CD4-positive, alpha-beta memory T cell (primary cell): ENCODE results near the gene PRRT2. TPM values are rescaled to one million over a fixed set of nuclear protein-coding genes. Genes with fewer than 3 reads are reported as not detected.

Experiments
- CTCF ChIA-PET: fragments of 350-600 bp; sonication (Branson Sonifier 250); formaldehyde crosslinking; loops from one replicate; lab custom pipeline; 2021; ENCODE audit warnings: inconsistent platforms; ENCODE audit not compliant: partially characterized antibody; lab: Charles Lee
- POLR2A ChIA-PET: fragments of 350-600 bp; sonication (Branson Sonifier 250); formaldehyde crosslinking; loops from one replicate; lab custom pipeline; 2021; ENCODE audit not compliant: partially characterized antibody; lab: Charles Lee
- DNase-seq, 5 donors: peaks; one replicate each; pipeline versions ENCODE4 v3.0.0 to v3.0.0-alpha.2; 2020 to 2022; ENCODE audit warnings: mixed read lengths in 1 of 5
- H3K27ac ChIP-seq: one replicate; pipeline ENCODE4 v1.7.0; 2013; ENCODE audit warnings: low read depth, low read length
- H3K27me3 ChIP-seq: 2 replicates; pipeline ENCODE4 v1.7.0; 2013; ENCODE audit warnings: mild to moderate bottlenecking, low read length, moderate library complexity; ENCODE audit not compliant: insufficient read depth
- H3K36me3 ChIP-seq: 2 replicates; pipeline ENCODE4 v1.7.0; 2013; ENCODE audit warnings: mild to moderate bottlenecking, low read length, moderate library complexity; ENCODE audit not compliant: insufficient read depth
- H3K4me1 ChIP-seq: 2 replicates; pipeline ENCODE4 v1.7.0; 2013; ENCODE audit warnings: mild to moderate bottlenecking, low read length, moderate library complexity; ENCODE audit not compliant: insufficient read depth
- H3K4me3 ChIP-seq, 2 donors: one replicate each; pipeline ENCODE4 v1.7.0; 2013; ENCODE audit warnings: low read length in 2 of 2, mild to moderate bottlenecking in 1 of 2
- H3K9me3 ChIP-seq, 2 donors: one replicate each; pipeline ENCODE4 v1.7.0; 2013; ENCODE audit warnings: low read length in 2 of 2, control low read depth in 1 of 2; ENCODE audit not compliant: control insufficient read depth in 1 of 2
- H3K27ac Mint-ChIP-seq, 7 donors: one replicate each; pipeline ENCODE4 v1.8.0; 2020 to 2021; ENCODE audit warnings: mixed read lengths in 7 of 7, mild to moderate bottlenecking in 6 of 7, inconsistent platforms in 3 of 7, moderate library complexity in 3 of 7
- H3K27me3 Mint-ChIP-seq, 2 donors: one replicate each; pipeline ENCODE4 v1.8.0; 2020 to 2021; ENCODE audit warnings: mixed read lengths in 2 of 2
- H3K36me3 Mint-ChIP-seq, 2 donors: one replicate each; pipeline ENCODE4 v1.8.0; 2020 to 2021; ENCODE audit warnings: mixed read lengths in 2 of 2, inconsistent platforms in 1 of 2, mild to moderate bottlenecking in 1 of 2
- H3K4me1 Mint-ChIP-seq, 4 donors: one replicate each; pipeline ENCODE4 v1.8.0; 2020 to 2021; ENCODE audit warnings: mixed read lengths in 4 of 4, mild to moderate bottlenecking in 1 of 4
- H3K4me3 Mint-ChIP-seq, 8 donors: one replicate each; pipeline ENCODE4 v1.8.0; 2020 to 2021; ENCODE audit warnings: mixed read lengths in 8 of 8, mild to moderate bottlenecking in 7 of 8, moderate library complexity in 6 of 8, inconsistent platforms in 3 of 8
- H3K9me3 Mint-ChIP-seq, 8 donors: one replicate each; pipeline ENCODE4 v1.8.0; 2020 to 2021; ENCODE audit warnings: mixed read lengths in 8 of 8, mild to moderate bottlenecking in 5 of 8, inconsistent platforms in 3 of 8, moderate library complexity in 1 of 8
- intact Hi-C: fragments of 100-400 bp; cut with micrococcal nuclease; formaldehyde crosslinking; loops from one replicate; pipeline ENCODE4 v1.15.1; 2023
- polyA plus RNA-seq, 2 donors: library from polyadenylated mRNA; unstranded; fragments of 300-500 nt; fragmentation: Illumina TruSeq; gene quantifications; one replicate each; pipeline ENCODE4 v1.2.3, GENCODE V29; 2021
- total RNA-seq, 2 experiments: library from RNA; stranded (reverse); gene quantifications; one replicate each; pipeline ENCODE4 v1.2.3, GENCODE V29; 2021

Gene PRRT2
- total and polyA plus RNA-seq, 4 experiments from 2014 or later: 0.20 to 6.9 (median 3.3) TPM

DNA sequence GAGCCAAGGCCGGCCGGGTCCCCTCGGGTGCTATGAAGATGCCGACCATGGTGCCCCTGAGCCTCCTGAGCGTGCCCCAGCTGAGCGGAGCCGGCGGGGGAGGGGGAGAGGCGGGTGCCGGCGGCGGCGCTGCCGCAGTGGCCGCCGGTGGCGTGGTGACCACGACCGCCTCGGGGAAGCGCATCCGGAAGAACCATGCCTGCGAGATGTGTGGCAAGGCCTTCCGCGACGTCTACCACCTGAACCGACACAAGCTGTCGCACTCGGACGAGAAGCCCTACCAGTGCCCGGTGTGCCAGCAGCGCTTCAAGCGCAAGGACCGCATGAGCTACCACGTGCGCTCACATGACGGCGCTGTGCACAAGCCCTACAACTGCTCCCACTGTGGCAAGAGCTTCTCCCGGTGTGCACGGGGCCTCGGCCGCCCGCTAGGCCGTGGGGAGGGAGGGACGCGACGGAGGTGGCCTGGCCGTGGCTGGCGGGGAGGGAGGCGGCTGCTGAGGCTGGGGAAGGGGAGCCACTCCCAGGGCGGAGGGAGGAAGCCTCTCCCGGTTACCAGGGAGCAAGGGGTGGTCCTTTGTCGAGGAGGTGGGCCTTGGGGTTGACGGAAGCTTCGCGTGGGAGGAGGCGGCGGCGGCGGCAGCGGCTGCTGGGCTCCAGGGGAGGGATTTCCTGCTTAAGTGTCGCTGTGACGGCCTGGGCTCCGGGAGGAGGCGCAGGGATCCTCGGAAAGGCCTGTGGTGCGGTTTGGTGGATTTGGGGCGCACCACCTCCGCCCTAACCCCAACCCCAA, 4.4 kb upstream of the PRRT2 start:
- no peaks in the 10 kb centered on the region for H3K27me3 Mint-ChIP-seq
- Histone ChIP-seq H3K36me3 (peaks cover 13% of the 10 kb centered on the region), H3K4me1 (peaks cover 58% of the 10 kb centered on the region), H3K9me3 (no peaks in the 10 kb centered on the region), H3K27me3 (no peaks in the 10 kb centered on the region), H3K4me3 (peak overlapping the region; percentile 25 to 70), H3K27ac (peak overlapping the region; percentile 80)
- DNase-seq: peak; percentile 88 to 94 (median 90)
- H3K36me3 Mint-ChIP-seq: peaks cover 8 to 35% of the 10 kb centered on the region in 2 donors
- CTCF ChIA-PET: interaction anchor here (0.5 to 3.1 kb wide), 23 partner anchors 8 to 211 kb away, joined by 3 to 84 read pairs (median 5); partner anchors contain the start of genes CDIPT, KIF22, MVP and PAGR1
- H3K4me1 Mint-ChIP-seq: peaks cover 32 to 74% (median 45%) of the 10 kb centered on the region in 4 donors
- POLR2A ChIA-PET: interaction anchor here (0.6 to 24.0 kb wide), 36 partner anchors 14 to 1095 kb away, joined by 3 to 522 read pairs (median 6); partner anchors contain the start of genes ALDOA, ASPHD1, C16orf54 and CDIPT
- peak overlapping the region; percentile 98 to 100 (median 99) for H3K27ac Mint-ChIP-seq
- peak overlapping the region; percentile 91 to 97 (median 94) for H3K4me3 Mint-ChIP-seq
- peaks cover 0 to 7% (median 0%) of the 10 kb centered on the region in 8 donors for H3K9me3 Mint-ChIP-seq
- intact Hi-C loops: loop anchor here (1.0 to 10.0 kb wide), 6 partner anchors 9 to 570 kb away; partner anchors contain the start of genes PAGR1 and TMEM219

DNA sequence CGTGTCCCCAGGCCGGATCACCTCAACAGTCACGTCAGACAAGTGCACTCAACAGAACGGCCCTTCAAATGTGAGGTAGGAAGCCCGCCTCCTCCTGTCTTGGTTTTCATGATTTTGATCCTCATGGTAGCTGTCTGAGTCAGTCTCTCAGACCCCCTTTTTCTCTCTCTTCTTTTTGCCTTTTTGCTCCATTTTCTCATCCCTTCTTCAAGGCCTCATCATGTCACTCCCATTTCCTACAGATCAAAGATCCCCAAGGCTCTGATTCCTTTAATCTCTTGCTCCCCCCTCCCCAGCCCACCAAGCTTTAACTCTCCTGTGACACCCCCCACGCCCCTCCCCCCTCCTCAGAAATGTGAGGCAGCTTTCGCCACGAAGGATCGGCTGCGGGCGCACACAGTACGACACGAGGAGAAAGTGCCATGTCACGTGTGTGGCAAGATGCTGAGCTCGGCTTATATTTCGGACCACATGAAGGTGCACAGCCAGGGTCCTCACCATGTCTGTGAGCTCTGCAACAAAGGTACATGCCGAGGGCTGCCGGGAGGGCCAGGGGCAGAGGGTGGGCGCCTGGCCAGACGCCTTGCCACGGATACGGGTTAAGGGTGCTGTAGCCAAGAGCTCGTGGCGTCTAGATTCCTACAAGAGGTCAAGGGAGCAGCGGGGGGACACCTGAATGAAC, 3.6 kb upstream of the PRRT2 start:
- ChIA-PET CTCF (interaction anchor here (0.9 to 3.1 kb wide), 20 partner anchors 8 to 201 kb away, joined by 3 to 84 read pairs (median 4); partner anchors contain the start of genes CDIPT, KIF22, MVP and PAGR1), POLR2A (interaction anchor here (0.6 to 24.0 kb wide), 33 partner anchors 14 to 824 kb away, joined by 3 to 522 read pairs (median 9); partner anchors contain the start of genes ALDOA, ASPHD1, C16orf54 and CDIPT)
- Histone ChIP-seq H3K27me3 (no peaks in the 10 kb centered on the region), H3K4me1 (peaks cover 62% of the 10 kb centered on the region), H3K9me3 (no peaks in the 10 kb centered on the region), H3K27ac (peak overlapping the region; percentile 80), H3K36me3 (peaks cover 9% of the 10 kb centered on the region), H3K4me3 (peak overlapping the region; percentile 25 to 70)
- Mint-ChIP-seq H3K9me3 (peaks cover 0 to 7% (median 0%) of the 10 kb centered on the region in 8 donors), H3K27ac (peak overlapping the region; percentile 98 to 100 (median 99)), H3K27me3 (no peaks in the 10 kb centered on the region), H3K4me3 (peak overlapping the region; percentile 91 to 97 (median 94)), H3K36me3 (peaks cover 8 to 32% of the 10 kb centered on the region in 2 donors), H3K4me1 (peaks cover 32 to 77% (median 47%) of the 10 kb centered on the region in 4 donors)
- peak in 2 of 5 donors; percentile 22 to 73 for DNase-seq
- intact Hi-C loops: loop anchor here (5.0 to 10.0 kb wide), 3 partner anchors 154 to 569 kb away; partner anchors contain the start of gene TMEM219

- Histone ChIP-seq H3K9me3 (no peaks in the 10 kb centered on the region), H3K4me3 (peak overlapping the region; percentile 25 to 70), H3K36me3 (peaks cover 8% of the 10 kb centered on the region), H3K27ac (peak overlapping the region; percentile 80), H3K4me1 (peaks cover 61% of the 10 kb centered on the region), H3K27me3 (no peaks in the 10 kb centered on the region)
- ChIA-PET CTCF (interaction anchor here (1.6 to 3.1 kb wide), 8 partner anchors 7 to 164 kb away, joined by 4 to 84 read pairs (median 23); partner anchors contain the start of genes KIF22, MVP, PAGR1 and TAOK2), POLR2A (interaction anchor here (0.6 to 24.0 kb wide), 14 partner anchors 13 to 187 kb away, joined by 3 to 522 read pairs (median 11); partner anchors contain the start of genes ASPHD1, C16orf54, INO80E and KCTD13)
- Mint-ChIP-seq H3K36me3 (peaks cover 8 to 32% of the 10 kb centered on the region in 2 donors), H3K4me3 (peak overlapping the region; percentile 91 to 97 (median 94)), H3K9me3 (peaks cover 0 to 7% (median 0%) of the 10 kb centered on the region in 8 donors), H3K4me1 (peaks cover 28 to 75% (median 46%) of the 10 kb centered on the region in 4 donors), H3K27me3 (no peaks in the 10 kb centered on the region), H3K27ac (peak overlapping the region; percentile 98 to 100 (median 99))
- no peak for DNase-seq
- intact Hi-C loops: loop anchor here (5.0 to 10.0 kb wide), 3 partner anchors 153 to 568 kb away; partner anchors contain the start of gene TMEM219
Measured at GRCh38 chr16:29809031-29809747, 2.8 kb upstream of the PRRT2 start.

DNA sequence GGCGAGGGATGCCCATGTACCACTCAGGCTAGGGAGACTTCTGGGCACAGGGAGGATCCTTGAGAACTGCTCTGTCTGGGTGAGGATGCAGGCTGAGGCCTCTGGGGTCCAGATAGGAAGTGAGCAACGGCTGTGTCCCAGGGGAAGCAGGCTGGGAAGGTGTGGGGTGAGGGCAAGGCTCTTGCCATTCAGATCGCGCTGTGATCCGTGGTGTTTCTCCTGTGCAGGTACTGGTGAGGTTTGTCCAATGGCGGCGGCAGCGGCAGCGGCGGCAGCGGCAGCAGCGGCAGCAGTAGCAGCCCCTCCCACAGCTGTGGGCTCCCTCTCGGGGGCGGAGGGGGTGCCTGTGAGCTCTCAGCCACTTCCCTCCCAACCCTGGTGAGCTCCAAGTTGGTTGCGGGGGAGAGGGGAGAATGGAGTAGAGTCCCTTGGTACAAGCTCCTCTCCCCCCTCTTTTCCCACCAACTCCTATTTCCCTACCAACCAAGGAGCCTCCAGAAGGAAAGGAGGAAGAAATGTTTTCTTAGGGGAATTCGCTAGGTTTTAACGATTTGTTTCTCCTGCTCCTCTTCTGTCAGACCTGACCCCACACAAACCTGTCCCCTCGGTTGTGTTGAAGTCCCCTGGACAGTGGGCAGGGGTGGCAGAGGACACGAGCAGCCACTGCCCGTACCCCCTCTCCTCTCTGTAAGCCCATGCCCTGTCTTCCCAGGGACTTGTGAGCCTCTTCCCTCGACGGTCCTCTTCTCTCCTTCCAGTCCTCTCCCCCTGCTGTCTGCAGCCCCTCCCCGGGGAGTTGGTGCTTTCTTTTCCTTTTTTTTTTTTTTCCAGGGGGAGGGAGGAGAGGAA, 1.9 kb upstream of the PRRT2 start:
- intact Hi-C loops: loop anchor here (5.0 to 10.0 kb wide), 4 partner anchors 152 to 567 kb away; partner anchors contain the start of genes HIRIP3, INO80E and TMEM219
- Mint-ChIP-seq H3K27ac (peak overlapping the region; percentile 90 to 97 (median 94)), H3K9me3 (peaks cover 0 to 7% (median 0%) of the 10 kb centered on the region in 8 donors), H3K36me3 (peaks cover 8 to 29% of the 10 kb centered on the region in 2 donors), H3K27me3 (no peaks in the 10 kb centered on the region), H3K4me1 (peaks cover 29 to 74% (median 46%) of the 10 kb centered on the region in 4 donors), H3K4me3 (peak overlapping the region; percentile 75 to 95 (median 88))
- no peak overlapping the region for H3K4me3 ChIP-seq
- no peaks in the 10 kb centered on the region for H3K9me3 ChIP-seq
- DNase-seq: peak; percentile 44 to 71 (median 57)
- no peaks in the 10 kb centered on the region for H3K27me3 ChIP-seq
- H3K27ac ChIP-seq: peak overlapping the region; percentile 80
- POLR2A ChIA-PET: interaction anchor here (0.7 to 24.0 kb wide), 7 partner anchors 12 to 256 kb away, joined by 3 to 522 read pairs (median 9); partner anchors contain the start of genes ALDOA, C16orf54, KIF22 and MVP
- CTCF ChIA-PET: interaction anchor here (1.1 to 1.5 kb wide), 2 partner anchors 38 to 56 kb away, joined by 3 to 4 read pairs; no protein-coding TSS in a partner anchor
- peaks cover 61% of the 10 kb centered on the region for H3K4me1 ChIP-seq
- H3K36me3 ChIP-seq: peaks cover 8% of the 10 kb centered on the region

- peak overlapping the region; percentile 86 to 95 (median 90) for H3K4me3 Mint-ChIP-seq
- peaks cover 28 to 75% (median 48%) of the 10 kb centered on the region in 4 donors for H3K4me1 Mint-ChIP-seq
- no peak for DNase-seq
- peak overlapping the region; percentile 90 to 97 (median 94) for H3K27ac Mint-ChIP-seq
- ChIA-PET CTCF (interaction anchor here (1.0 to 1.5 kb wide), 3 partner anchors 38 to 108 kb away, joined by 3 to 4 read pairs (median 3); no protein-coding TSS in a partner anchor), POLR2A (interaction anchor here (1.2 to 24.0 kb wide), 8 partner anchors 11 to 255 kb away, joined by 4 to 522 read pairs (median 9); partner anchors contain the start of genes ALDOA, C16orf54, KIF22 and MVP)
- intact Hi-C loops: loop anchor here (10.0 kb wide), 1 partner anchor 184 kb away; the partner anchor contains the start of genes HIRIP3 and INO80E
- Histone ChIP-seq H3K9me3 (no peaks in the 10 kb centered on the region), H3K36me3 (peaks cover 8% of the 10 kb centered on the region), H3K4me3 (peak overlapping the region in 1 of 2 donors; percentile 66), H3K27ac (peak overlapping the region; percentile 80), H3K27me3 (no peaks in the 10 kb centered on the region), H3K4me1 (peaks cover 64% of the 10 kb centered on the region)
- H3K9me3 Mint-ChIP-seq: peaks cover 0 to 2% (median 0%) of the 10 kb centered on the region in 8 donors
- H3K36me3 Mint-ChIP-seq: peaks cover 8 to 27% of the 10 kb centered on the region in 2 donors
- peaks cover 0 to 1% of the 10 kb centered on the region in 2 donors for H3K27me3 Mint-ChIP-seq
Measured at GRCh38 chr16:29810699-29811169, 1.3 kb upstream of the PRRT2 start.
